ENCODE data around the gene SFMBT1.

DNA sequence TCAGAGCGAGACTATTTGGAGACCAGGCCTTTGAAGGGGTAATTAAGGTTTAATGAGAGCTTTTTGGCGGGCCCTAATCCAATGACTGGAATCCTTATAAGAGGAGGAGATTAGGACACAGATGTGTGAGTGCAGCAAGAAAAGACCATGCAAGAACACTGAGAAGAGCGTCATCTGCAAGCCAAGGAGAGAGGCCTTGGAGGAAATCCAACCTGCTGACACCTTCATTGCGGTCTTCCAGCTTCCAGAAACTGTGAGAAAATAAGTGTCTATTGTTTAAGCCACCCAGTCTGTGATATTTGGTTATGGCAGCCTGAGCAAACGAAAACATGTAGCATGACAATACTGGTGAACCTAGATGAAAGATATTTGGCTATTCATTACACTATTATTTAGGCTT lies 188.0 kb downstream of the SFMBT1 start:
- TF ChIP-seq, protein P1, sequence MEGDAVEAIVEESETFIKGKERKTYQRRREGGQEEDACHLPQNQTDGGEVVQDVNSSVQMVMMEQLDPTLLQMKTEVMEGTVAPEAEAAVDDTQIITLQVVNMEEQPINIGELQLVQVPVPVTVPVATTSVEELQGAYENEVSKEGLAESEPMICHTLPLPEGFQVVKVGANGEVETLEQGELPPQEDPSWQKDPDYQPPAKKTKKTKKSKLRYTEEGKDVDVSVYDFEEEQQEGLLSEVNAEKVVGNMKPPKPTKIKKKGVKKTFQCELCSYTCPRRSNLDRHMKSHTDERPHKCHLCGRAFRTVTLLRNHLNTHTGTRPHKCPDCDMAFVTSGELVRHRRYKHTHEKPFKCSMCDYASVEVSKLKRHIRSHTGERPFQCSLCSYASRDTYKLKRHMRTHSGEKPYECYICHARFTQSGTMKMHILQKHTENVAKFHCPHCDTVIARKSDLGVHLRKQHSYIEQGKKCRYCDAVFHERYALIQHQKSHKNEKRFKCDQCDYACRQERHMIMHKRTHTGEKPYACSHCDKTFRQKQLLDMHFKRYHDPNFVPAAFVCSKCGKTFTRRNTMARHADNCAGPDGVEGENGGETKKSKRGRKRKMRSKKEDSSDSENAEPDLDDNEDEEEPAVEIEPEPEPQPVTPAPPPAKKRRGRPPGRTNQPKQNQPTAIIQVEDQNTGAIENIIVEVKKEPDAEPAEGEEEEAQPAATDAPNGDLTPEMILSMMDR (IDR thresholded peaks at IDR 0.05): no peak
- TF ChIP-seq POLR2AphosphoS5 (IDR thresholded peaks at IDR 0.05) (no peak), EP300 (IDR thresholded peaks at IDR 0.05) (no peak), POLR2A (IDR thresholded peaks at IDR 0.05) (no peak)
